Effector CD8-positive, alpha-beta T cell (primary cell): ENCODE results near the gene TNS3.
"Not testable (repeated sequence)": the region's sequence is repeated elsewhere in the genome, so short reads cannot be mapped to it uniquely, and the experiment has no call there.

ENCODE experiments used
- DNase-seq: peaks from one replicate; lab custom pipeline; 2025; lab: John Stamatoyannopoulos, UW

The TNS3 gene

GRCh38 chr7:47603514-47604255 is 21.8 kb upstream of the TNS3 start:
- DNase-seq = not testable (repeated sequence)

- DNase-seq = no peak
These were observed 20.5 kb upstream of the TNS3 start for GRCh38 chr7:47602272-47603004.

GRCh38 chr7:47601881-47602249 is 20.0 kb upstream of the TNS3 start:
- no peak for DNase-seq

GRCh38 chr7:47601119-47601880 is 19.4 kb upstream of the TNS3 start:
- DNase-seq = no peak

GRCh38 chr7:47600199-47601118 is 18.5 kb upstream of the TNS3 start:
- no peak for DNase-seq

GRCh38 chr7:47597379-47597778 is 15.5 kb upstream of the TNS3 start:
- DNase-seq = no peak

GRCh38 chr7:47596502-47597202 is 14.7 kb upstream of the TNS3 start:
- DNase-seq = no peak

GRCh38 chr7:47594406-47594805 is 12.5 kb upstream of the TNS3 start:
- no peak for DNase-seq

GRCh38 chr7:47591655-47592572 is 10.0 kb upstream of the TNS3 start:
- no peak for DNase-seq

- DNase-seq = no peak
These were observed 9.3 kb upstream of the TNS3 start for GRCh38 chr7:47591089-47591654.

- DNase-seq = not testable (repeated sequence)
These were observed 8.3 kb upstream of the TNS3 start for GRCh38 chr7:47590215-47590614.

- DNase-seq = no peak
These were observed 6.9 kb upstream of the TNS3 start for GRCh38 chr7:47588704-47589225.

- DNase-seq = no peak
These were observed 6.1 kb upstream of the TNS3 start for GRCh38 chr7:47587976-47588375.

- DNase-seq = no peak
These were observed 5.4 kb upstream of the TNS3 start for GRCh38 chr7:47587351-47587750.

- no peak for DNase-seq
These were observed 5.0 kb upstream of the TNS3 start for GRCh38 chr7:47586925-47587324.

- not testable (repeated sequence) for DNase-seq
These were observed 4.3 kb upstream of the TNS3 start for GRCh38 chr7:47586161-47586670.

- DNase-seq = no peak
These were observed 2.6 kb upstream of the TNS3 start for GRCh38 chr7:47584536-47584895.

GRCh38 chr7:47583739-47584535 is 2.0 kb upstream of the TNS3 start:
- DNase-seq = no peak
